SK-N-SH treated with all-trans-retinoic acid at 6 μM for 48 hours (cell line): ENCODE results near the gene POU4F3.

Source experiments
- ATAC-seq: fragments of 200-7000 bp; cut with Tn5 transposase; 3 replicates; pipeline ENCODE4 v1.9.1; 2020; ENCODE audit warnings: mild to moderate bottlenecking, moderate library complexity
- ARNTL ChIP-seq: fragments of 450-650 bp; formaldehyde crosslinking; IDR thresholded peaks from 2 replicates; pipeline ENCODE4 v1.5.0; 2020; ENCODE audit warnings: low read depth, mild to moderate bottlenecking, moderate library complexity, borderline replicate concordance
- BACH2 ChIP-seq: fragments of 250-450 bp; sonication (Bioruptor Pico); IDR thresholded peaks from 2 replicates; pipeline ENCODE4 v1.9.0; 2021; ENCODE audit warnings: mild to moderate bottlenecking, borderline replicate concordance
- CSRNP3 ChIP-seq: fragments of 250-450 bp; sonication (Bioruptor Pico); IDR thresholded peaks from 2 replicates; pipeline ENCODE4 v1.5.1; 2021; ENCODE audit warnings: mild to moderate bottlenecking, moderate library complexity
- GLIS3 ChIP-seq: fragments of 250-450 bp; sonication (Bioruptor Pico); IDR thresholded peaks from 2 replicates; pipeline ENCODE4 v1.5.0; 2020; ENCODE audit warnings: mild to moderate bottlenecking, moderate library complexity
- OSR1 ChIP-seq: fragments of 250-450 bp; sonication (Bioruptor Pico); IDR thresholded peaks from 2 replicates; pipeline ENCODE4 v1.8.0; 2022; ENCODE audit warnings: moderate library complexity, mild to moderate bottlenecking, inconsistent platforms
- PATZ1 ChIP-seq: fragments of 250-450 bp; sonication (Bioruptor Pico); IDR thresholded peaks from 2 replicates; pipeline ENCODE4 v1.8.0; 2020; ENCODE audit warnings: mild to moderate bottlenecking, moderate library complexity, borderline replicate concordance
- POU6F1 ChIP-seq: fragments of 250-450 bp; sonication (Bioruptor Pico); IDR thresholded peaks from 2 replicates; pipeline ENCODE4 v1.8.0; 2021; ENCODE audit warnings: low read depth, mild to moderate bottlenecking, moderate library complexity, borderline replicate concordance
- RARB ChIP-seq: fragments of 250-450 bp; sonication (Bioruptor Pico); IDR thresholded peaks from 2 replicates; pipeline ENCODE4 v1.8.0; 2021; ENCODE audit warnings: mild to moderate bottlenecking, moderate library complexity
- SNAI2 ChIP-seq: fragments of 250-450 bp; sonication (Bioruptor Pico); IDR thresholded peaks from 2 replicates; pipeline ENCODE4 v1.5.0; 2020; ENCODE audit warnings: mild to moderate bottlenecking, moderate library complexity
- TCF4 ChIP-seq: fragments of 250-450 bp; sonication (Bioruptor Pico); IDR thresholded peaks from 2 replicates; pipeline ENCODE4 v1.8.0; 2021; ENCODE audit warnings: mild to moderate bottlenecking, moderate library complexity, borderline replicate concordance
- TOX ChIP-seq: fragments of 250-450 bp; sonication (Bioruptor Pico); IDR thresholded peaks from 2 replicates; pipeline ENCODE4 v1.8.0; 2021; ENCODE audit warnings: mild to moderate bottlenecking, moderate library complexity, borderline replicate concordance
- TSHZ2 ChIP-seq: fragments of 250-450 bp; sonication (Bioruptor Pico); IDR thresholded peaks from 2 replicates; pipeline ENCODE4 v1.5.0; 2020; ENCODE audit warnings: mild to moderate bottlenecking, moderate library complexity
- ZC3H10 ChIP-seq: fragments of 250-450 bp; sonication (Bioruptor Pico); IDR thresholded peaks from 2 replicates; pipeline ENCODE4 v1.5.1; 2021; ENCODE audit warnings: mild to moderate bottlenecking, moderate library complexity
- ZFP3 ChIP-seq: fragments of 250-450 bp; sonication (Bioruptor Pico); IDR thresholded peaks from 2 replicates; pipeline ENCODE4 v1.5.0; 2020; ENCODE audit warnings: mild to moderate bottlenecking, moderate library complexity
- ZFP30 ChIP-seq: fragments of 450-650 bp; formaldehyde crosslinking; IDR thresholded peaks from 2 replicates; pipeline ENCODE4 v1.5.0; 2022; ENCODE audit warnings: mild to moderate bottlenecking, moderate library complexity
- ZNF565 ChIP-seq: fragments of 450-650 bp; formaldehyde crosslinking; conservative IDR thresholded peaks from 2 replicates; pipeline ENCODE4 v1.5.0; 2020; ENCODE audit warnings: low read depth, mild to moderate bottlenecking, moderate library complexity
- ZNF70 ChIP-seq: fragments of 450-650 bp; formaldehyde crosslinking; IDR thresholded peaks from 2 replicates; pipeline ENCODE4 v1.5.0; 2020; ENCODE audit warnings: mild to moderate bottlenecking, moderate library complexity
- ZNF8 ChIP-seq: fragments of 450-650 bp; formaldehyde crosslinking; IDR thresholded peaks from 2 replicates; pipeline ENCODE4 v1.5.0; 2020; ENCODE audit warnings: mild to moderate bottlenecking, moderate library complexity

The POU4F3 gene

GRCh38 chr5:146336197-146336596 lies 2.4 kb upstream of the POU4F3 start:
- no peak for TF ChIP-seq ZNF8
- TF ChIP-seq RARB (CRISPR knock-in tag), result no peak
- no peak for TF ChIP-seq TCF4 (CRISPR knock-in tag)
- TF ChIP-seq BACH2 (CRISPR knock-in tag), result no peak
- no peak for TF ChIP-seq ZFP30 (CRISPR knock-in tag)
- TF ChIP-seq ZC3H10 (CRISPR knock-in tag), result no peak
- TF ChIP-seq POU6F1, result no peak
- TF ChIP-seq GLIS3, result no peak
- TF ChIP-seq ZFP3, result no peak
- TF ChIP-seq ZNF565 (CRISPR knock-in tag), result no peak
- no peak for TF ChIP-seq TSHZ2 (CRISPR knock-in tag)
- no peak for TF ChIP-seq ZNF70 (CRISPR knock-in tag)
- TF ChIP-seq ARNTL (CRISPR knock-in tag), result no peak
- no peak for ATAC-seq

- ATAC-seq, result no peak
- TF ChIP-seq TOX (CRISPR knock-in tag) (no peak), ZNF8 (no peak), PATZ1 (CRISPR knock-in tag) (no peak), ARNTL (CRISPR knock-in tag) (no peak), BACH2 (CRISPR knock-in tag) (no peak), SNAI2 (CRISPR knock-in tag) (no peak), ZNF70 (CRISPR knock-in tag) (no peak), POU6F1 (no peak), CSRNP3 (CRISPR knock-in tag) (no peak)
These were observed 1.3 kb upstream of the POU4F3 start for GRCh38 chr5:146337264-146337904.

GRCh38 chr5:146337928-146338327 lies 711 bp upstream of the POU4F3 start:
- ATAC-seq, result no peak
- no peak for TF ChIP-seq BACH2 (CRISPR knock-in tag)

GRCh38 chr5:146339715-146340259 lies 1.1 kb downstream of the POU4F3 start:
- no peak for ATAC-seq
- TF ChIP-seq ZFP3 (no peak), BACH2 (CRISPR knock-in tag) (no peak), OSR1 (CRISPR knock-in tag) (no peak)
